ENCODE data around the gene KRTAP10-9. TPM values are rescaled to one million over a fixed set of nuclear protein-coding genes. Genes with fewer than 3 reads are reported as not detected.

Gene KRTAP10-9
- total and polyA plus RNA-seq, 4 donors: not detected

GRCh38 chr21:44595524-44595923, 31.4 kb upstream of the KRTAP10-9 start:
- WGBS, 2 donors: 73 to 76% methylated on average over 6 of the region's 6 CpGs
- H3K9ac ChIP-seq (ENCODE audit: insufficient read depth in 1 of 2, low read length in 2 of 2): no peak overlapping the region
- H3K27ac ChIP-seq (ENCODE audit: low read depth in 1 of 2, low read length in 1 of 2): no peak overlapping the region
- no peak for ATAC-seq (ENCODE audit: insufficient read depth, low FRiP score)
- H3K9me3 ChIP-seq (ENCODE audit: control insufficient read depth in 4 of 4, insufficient read depth in 3 of 4, low read length in 3 of 4): peaks cover 0 to 3% (median 0%) of the 10 kb centered on the region in 4 donors
- TF ChIP-seq, protein P1, sequence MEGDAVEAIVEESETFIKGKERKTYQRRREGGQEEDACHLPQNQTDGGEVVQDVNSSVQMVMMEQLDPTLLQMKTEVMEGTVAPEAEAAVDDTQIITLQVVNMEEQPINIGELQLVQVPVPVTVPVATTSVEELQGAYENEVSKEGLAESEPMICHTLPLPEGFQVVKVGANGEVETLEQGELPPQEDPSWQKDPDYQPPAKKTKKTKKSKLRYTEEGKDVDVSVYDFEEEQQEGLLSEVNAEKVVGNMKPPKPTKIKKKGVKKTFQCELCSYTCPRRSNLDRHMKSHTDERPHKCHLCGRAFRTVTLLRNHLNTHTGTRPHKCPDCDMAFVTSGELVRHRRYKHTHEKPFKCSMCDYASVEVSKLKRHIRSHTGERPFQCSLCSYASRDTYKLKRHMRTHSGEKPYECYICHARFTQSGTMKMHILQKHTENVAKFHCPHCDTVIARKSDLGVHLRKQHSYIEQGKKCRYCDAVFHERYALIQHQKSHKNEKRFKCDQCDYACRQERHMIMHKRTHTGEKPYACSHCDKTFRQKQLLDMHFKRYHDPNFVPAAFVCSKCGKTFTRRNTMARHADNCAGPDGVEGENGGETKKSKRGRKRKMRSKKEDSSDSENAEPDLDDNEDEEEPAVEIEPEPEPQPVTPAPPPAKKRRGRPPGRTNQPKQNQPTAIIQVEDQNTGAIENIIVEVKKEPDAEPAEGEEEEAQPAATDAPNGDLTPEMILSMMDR (IDR thresholded peaks at IDR 0.05; ENCODE audit: control extremely low read depth, extremely low read depth): no peak
- H3K4me3 ChIP-seq: no peak overlapping the region
- no peaks in the 10 kb centered on the region for H3K27me3 ChIP-seq (ENCODE audit: control insufficient read depth in 3 of 3, insufficient read depth in 3 of 3, low read length in 2 of 3)
- H3K4me1 ChIP-seq (ENCODE audit: control insufficient read depth in 5 of 5, insufficient read depth in 5 of 5, low read length in 5 of 5): peaks cover 0 to 8% (median 0%) of the 10 kb centered on the region in 5 donors
- no peak for DNase-seq
- no peaks in the 10 kb centered on the region for H3K36me3 ChIP-seq (ENCODE audit: control insufficient read depth in 4 of 4, insufficient read depth in 4 of 4, low read length in 4 of 4)

GRCh38 chr21:44596068-44596725, 30.7 kb upstream of the KRTAP10-9 start:
- H3K9ac ChIP-seq (ENCODE audit: insufficient read depth in 1 of 2, low read length in 2 of 2): no peak overlapping the region
- peaks cover 0 to 3% (median 0%) of the 10 kb centered on the region in 4 donors for H3K9me3 ChIP-seq (ENCODE audit: control insufficient read depth in 4 of 4, insufficient read depth in 3 of 4, low read length in 3 of 4)
- TF ChIP-seq, protein P1 (IDR thresholded peaks at IDR 0.05; ENCODE audit: control extremely low read depth, extremely low read depth): no peak
- H3K27me3 ChIP-seq (ENCODE audit: control insufficient read depth in 3 of 3, insufficient read depth in 3 of 3, low read length in 2 of 3): no peaks in the 10 kb centered on the region
- H3K4me1 ChIP-seq (ENCODE audit: control insufficient read depth in 5 of 5, insufficient read depth in 5 of 5, low read length in 5 of 5): peaks cover 0 to 8% (median 0%) of the 10 kb centered on the region in 5 donors
- ATAC-seq (ENCODE audit: insufficient read depth, low FRiP score): no peak
- no peak overlapping the region for H3K27ac ChIP-seq (ENCODE audit: low read depth in 1 of 2, low read length in 1 of 2)
- 83 to 84% methylated on average over 9 of the region's 9 CpGs for WGBS, 2 donors
- DNase-seq: no peak
- no peaks in the 10 kb centered on the region for H3K36me3 ChIP-seq (ENCODE audit: control insufficient read depth in 4 of 4, insufficient read depth in 4 of 4, low read length in 4 of 4)
- no peak overlapping the region for H3K4me3 ChIP-seq

- TF ChIP-seq, protein P1 (IDR thresholded peaks at IDR 0.05; ENCODE audit: control extremely low read depth, extremely low read depth): no peak
- Histone ChIP-seq H3K4me3 (no peak overlapping the region), H3K36me3 (ENCODE audit: control insufficient read depth in 4 of 4, insufficient read depth in 4 of 4, low read length in 4 of 4) (no peaks in the 10 kb centered on the region), H3K9me3 (ENCODE audit: control insufficient read depth in 4 of 4, insufficient read depth in 3 of 4, low read length in 3 of 4) (peaks cover 0 to 3% (median 0%) of the 10 kb centered on the region in 4 donors), H3K27ac (ENCODE audit: low read depth in 1 of 2, low read length in 1 of 2) (no peak overlapping the region), H3K27me3 (ENCODE audit: control insufficient read depth in 3 of 3, insufficient read depth in 3 of 3, low read length in 2 of 3) (no peaks in the 10 kb centered on the region), H3K4me1 (ENCODE audit: control insufficient read depth in 5 of 5, insufficient read depth in 5 of 5, low read length in 5 of 5) (peaks cover 0 to 8% (median 0%) of the 10 kb centered on the region in 5 donors), H3K9ac (ENCODE audit: insufficient read depth in 1 of 2, low read length in 2 of 2) (no peak overlapping the region)
- 82 to 85% methylated on average over 11 of the region's 11 CpGs for WGBS, 2 donors
- ATAC-seq (ENCODE audit: insufficient read depth, low FRiP score) (no peak), DNase-seq (no peak)
These were observed 28.8 kb upstream of the KRTAP10-9 start for GRCh38 chr21:44598061-44598460.

Measured in lung (tissue), 12 donors.